ENCODE results near the gene SEC14L5.

- no peak for TF ChIP-seq CTCF (IDR thresholded peaks at IDR 0.05)
- no peak for TF ChIP-seq POLR2AphosphoS5 (IDR thresholded peaks at IDR 0.05)
- no peak for TF ChIP-seq POLR2A (IDR thresholded peaks at IDR 0.05)
These were observed 44.2 kb upstream of the SEC14L5 start for GRCh38 chr16:4913774-4914525.

Measured in suprapubic skin (tissue), 4 donors.